IPS-NIHi11 (cell line): ENCODE measurements around the gene MICAL2.

Experiments
- DNase-seq: peaks from one replicate; pipeline ENCODE4 v3.0.0; 2012; ENCODE audit warnings: mixed read lengths, low spot score

The MICAL2 gene

DNA sequence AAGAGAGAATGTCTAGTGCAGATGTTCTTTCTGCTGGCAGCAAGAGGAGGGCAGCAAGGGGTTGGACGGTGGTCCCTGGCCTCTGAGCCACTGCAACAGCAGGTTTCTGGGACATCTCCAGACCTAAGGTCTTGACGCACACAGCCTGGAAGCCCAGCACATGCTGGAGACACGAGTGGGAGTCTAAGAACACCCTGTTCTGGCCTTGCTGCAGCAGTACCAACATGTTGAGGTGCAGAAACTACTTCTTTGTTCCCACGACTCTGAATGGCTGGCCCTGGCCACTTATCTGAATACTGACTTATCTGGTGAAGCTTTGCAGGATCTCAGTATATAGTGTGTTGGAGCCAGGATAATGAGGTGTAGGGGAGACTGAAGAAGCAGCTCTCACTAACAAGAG lies 6.8 kb downstream of the MICAL2 start:
- no peak for DNase-seq

DNA sequence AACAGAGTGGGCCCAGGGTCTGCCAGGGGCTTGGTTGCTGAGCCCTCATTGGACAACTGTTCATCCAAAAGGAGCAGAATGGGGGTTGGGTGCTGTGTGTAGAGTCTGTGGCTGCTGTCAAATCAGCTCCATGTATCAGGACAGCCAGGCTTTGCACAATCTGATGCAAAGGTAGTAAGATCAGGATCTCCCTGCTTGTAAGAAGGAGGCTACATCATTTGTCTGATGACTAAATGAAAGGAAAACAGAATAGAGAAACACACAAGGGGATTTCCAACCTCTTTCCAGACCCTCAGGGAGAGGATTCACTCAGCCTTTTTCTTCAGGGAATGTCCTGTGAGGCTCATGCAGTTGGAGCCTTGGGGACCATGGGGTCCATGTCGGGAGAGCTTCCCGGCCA lies 7.2 kb downstream of the MICAL2 start:
- no peak for DNase-seq

DNA sequence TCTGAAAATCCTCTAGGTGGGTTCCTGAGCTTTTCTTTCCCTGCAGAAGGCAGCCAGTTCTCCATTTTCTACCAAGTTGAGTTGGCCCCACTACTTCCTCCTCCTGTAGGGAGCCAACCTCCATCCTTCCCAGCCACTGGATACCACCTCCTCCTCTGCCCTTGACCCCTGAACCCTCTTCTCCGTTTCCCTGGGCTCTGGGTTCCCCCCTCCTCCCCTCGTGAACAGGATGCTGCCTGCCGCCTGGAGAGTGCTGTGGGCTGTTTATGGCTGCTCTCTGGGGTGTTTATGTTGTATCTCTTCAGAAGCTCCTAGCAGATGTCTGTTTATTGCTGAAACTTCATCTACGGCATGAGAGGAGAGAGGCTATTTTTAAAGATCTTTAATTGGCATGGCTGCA lies 8.6 kb downstream of the MICAL2 start:
- no peak for DNase-seq

DNA sequence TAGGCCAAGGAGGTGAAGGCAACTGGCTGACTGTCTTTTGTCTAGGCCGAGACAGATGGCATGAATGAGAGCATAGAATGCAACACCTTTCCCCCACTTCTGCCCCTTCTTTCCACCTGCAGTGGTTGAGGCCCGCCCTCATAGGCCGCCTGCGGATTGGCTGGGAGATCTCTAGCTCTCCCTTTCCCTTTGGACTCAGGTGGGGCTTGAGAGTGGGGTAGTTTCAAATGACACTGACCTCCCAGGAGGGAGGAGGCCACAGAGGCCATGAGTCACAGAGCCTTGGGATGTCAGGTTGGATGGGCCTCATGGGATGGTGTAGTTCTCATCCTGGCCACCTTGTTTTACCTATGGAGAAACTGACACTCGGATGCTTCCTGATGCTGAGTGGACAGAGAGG lies 9.1 kb downstream of the MICAL2 start:
- DNase-seq: peak; percentile 35

- DNase-seq: no peak
These were observed 9.9 kb downstream of the MICAL2 start for GRCh38 chr11:12120031-12121008.

- no peak for DNase-seq
These were observed 10.6 kb downstream of the MICAL2 start for GRCh38 chr11:12121011-12121410.

- DNase-seq: no peak
These were observed 11.1 kb downstream of the MICAL2 start for GRCh38 chr11:12121517-12121916.

- peak; percentile 68 for DNase-seq
These were observed 11.7 kb downstream of the MICAL2 start for GRCh38 chr11:12122083-12122482.

GRCh38 chr11:12123273-12123672 lies 12.9 kb downstream of the MICAL2 start:
- no peak for DNase-seq

DNA sequence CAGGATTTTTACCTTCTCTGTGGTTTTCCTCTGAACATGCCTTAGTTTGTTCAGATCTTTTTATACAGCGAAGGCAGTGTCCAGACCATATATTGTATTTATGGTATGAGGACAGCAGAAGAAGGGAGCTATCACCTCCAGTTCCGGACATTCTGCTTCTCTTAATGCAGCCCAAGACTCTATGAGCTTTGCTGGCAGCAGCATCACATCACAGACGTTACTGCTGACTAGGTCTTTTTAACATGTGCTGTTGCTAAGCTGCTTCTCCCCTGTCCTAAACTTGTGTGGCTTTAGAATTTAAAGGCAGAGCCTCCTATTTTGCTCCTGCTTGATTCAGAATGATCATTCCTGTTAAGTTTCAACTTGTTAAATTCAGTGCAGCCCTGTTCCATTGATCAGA lies 13.4 kb downstream of the MICAL2 start:
- no peak for DNase-seq

DNA sequence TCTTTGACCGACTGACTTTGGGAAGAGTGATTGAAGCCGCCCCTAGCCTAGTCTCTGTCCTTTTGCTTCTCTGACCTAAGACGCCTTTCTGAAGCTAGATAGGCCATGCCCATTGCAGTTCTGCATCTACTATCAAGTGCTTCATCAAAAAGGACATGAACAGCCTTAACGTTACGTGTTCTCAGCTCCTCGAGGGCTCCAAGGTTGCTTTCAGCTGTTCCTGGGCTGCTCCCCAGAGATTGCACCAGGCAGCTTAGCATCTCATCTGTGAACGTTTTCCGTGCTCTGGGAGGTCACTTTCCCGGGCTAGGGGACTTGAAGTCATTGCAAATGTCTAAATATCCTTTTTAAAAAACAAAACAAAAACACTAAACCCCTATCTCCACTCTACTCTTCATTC lies 13.9 kb downstream of the MICAL2 start:
- DNase-seq: no peak

DNA sequence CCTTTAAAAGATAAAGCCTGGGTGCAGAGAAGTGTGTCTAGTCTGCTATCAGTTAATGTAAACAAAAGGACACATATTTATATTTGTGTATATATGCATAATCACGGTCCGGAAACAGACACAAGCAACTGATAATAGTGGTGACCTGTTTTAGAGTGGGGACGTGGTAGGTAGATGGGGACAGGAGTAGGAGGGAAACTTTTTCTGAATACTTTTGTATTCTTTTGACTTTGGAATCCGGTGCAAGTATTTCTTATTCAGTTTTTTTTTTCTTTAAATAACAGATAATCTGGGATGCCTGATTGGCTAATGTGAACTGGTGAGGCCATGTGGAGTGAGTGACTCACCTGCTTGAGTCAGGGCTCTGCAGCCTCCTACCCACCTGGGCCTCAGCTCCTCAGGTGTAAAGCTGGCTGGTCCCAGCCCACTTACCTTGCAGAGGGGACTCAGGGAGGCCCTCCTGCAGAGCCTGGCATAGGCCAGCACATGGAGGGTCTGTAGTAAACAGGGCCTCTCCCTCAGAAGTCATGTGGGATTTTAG lies 15.3 kb downstream of the MICAL2 start:
- no peak for DNase-seq

GRCh38 chr11:12126344-12127019 lies 16.1 kb downstream of the MICAL2 start:
- no peak for DNase-seq

DNA sequence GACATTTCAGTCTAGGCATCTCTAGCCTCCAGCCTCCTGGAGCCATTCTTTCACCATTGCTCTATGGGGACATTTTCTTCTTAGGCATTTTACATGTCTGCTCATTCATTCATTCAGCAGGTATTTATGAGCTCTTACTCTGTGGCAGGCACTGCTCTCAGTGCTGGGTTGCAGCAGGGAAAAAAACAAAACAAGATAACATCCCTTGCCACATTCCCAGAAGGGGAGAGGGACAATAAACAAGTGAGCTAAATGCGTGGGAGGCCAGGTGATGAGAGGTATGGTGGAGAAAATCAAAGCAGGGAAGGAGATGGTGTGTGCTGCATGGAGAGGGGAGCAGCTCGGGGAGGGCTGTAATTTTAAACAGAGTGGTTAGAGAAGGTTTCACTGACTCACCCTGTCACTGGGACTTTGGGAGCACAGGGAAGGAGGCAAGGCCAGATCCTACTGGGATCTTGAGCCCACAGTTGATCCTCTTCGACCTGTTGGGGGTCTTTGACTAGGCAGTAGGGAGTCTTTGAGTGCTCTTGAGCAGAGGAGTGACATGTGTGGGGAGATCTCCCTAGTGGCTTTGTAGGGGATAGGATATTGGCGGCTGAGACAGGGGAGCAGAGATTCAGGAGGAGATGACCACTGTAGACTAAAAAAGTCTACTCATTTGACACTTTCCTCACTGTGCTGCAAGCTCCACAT lies 17.0 kb downstream of the MICAL2 start:
- DNase-seq: no peak

GRCh38 chr11:12128301-12128751 lies 17.9 kb downstream of the MICAL2 start:
- no peak for DNase-seq

- no peak for DNase-seq
These were observed 18.8 kb downstream of the MICAL2 start for GRCh38 chr11:12129227-12129626.

- DNase-seq: no peak
These were observed 20.0 kb downstream of the MICAL2 start for GRCh38 chr11:12130180-12130980.

DNA sequence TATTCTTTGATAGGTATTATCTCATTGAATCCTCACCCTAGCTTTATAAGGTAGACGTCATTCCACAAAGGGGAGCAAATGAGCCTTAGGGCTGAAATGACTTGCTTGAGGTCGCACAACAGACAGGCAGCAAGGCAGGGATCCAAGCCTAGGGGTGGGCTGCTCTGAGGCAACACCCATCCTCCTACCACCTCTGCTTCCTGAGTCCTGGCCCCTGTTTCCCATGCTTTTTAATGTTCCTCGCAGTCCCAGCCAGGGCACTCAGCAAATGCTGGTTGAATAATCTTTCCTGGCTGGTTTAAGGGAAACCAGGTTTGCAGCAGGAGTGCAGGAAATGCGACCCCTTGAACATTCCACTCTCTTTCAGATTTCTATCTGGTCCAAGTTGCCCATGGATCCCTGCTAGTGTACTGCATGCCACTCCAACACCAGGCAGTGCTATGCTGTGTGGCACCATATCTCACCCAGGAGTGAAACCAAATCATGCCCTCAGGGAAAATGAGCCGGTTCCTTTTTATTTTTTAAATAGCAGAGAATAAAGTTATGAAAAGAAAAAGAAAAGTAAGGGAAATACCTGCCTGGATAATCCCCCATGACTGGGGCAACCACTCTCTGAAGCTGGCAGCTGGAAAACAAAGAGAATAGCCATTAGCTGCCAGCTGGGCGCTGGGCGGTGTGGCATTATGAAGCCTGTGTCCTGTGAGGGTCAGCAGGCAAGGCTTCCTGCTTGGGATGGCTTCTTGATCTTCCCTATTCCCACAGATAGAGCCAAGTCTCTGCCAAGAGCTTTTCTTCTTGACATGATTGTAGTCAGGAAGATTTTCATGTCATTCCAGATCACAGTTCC lies 21.8 kb downstream of the MICAL2 start:
- no peak for DNase-seq

GRCh38 chr11:12132790-12133145 lies 22.4 kb downstream of the MICAL2 start:
- DNase-seq: no peak

DNA sequence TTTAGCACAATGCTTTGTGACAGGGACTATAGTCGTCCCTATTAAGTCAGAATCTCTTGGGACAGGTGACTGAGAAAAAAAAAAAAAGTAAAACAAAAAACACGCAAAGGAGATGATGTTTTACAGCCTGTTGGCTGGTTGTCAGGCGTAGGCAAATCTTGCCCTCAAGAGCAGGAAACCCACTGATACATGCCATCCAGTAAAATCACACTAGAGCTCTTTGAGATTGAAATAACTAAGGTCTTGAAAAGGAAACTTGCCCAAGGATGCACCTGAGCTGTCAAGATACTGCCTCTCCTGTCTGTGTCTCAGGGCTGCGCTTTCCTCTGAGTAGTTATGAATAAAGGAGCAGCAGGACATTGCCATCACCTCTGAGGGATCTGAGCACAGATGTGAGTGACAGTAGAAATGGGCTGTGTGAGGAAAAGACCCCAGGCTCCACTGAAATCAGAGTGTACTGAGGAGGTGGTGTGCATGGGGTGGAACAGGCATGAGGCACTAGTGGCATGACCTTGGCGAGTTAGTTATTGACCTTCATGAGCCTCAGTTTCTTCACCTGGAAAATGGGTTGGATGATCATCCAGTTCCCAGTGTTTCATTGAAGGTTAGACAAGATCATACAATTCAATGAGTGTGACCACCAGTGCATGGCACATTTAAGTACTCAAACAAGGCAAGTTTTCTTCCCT lies 23.3 kb downstream of the MICAL2 start:
- DNase-seq: no peak
